NCI-H748 (cell line): ENCODE data around the gene TGOLN2.

Experiments
- DNase-seq: peaks from one replicate; lab custom pipeline; 2025; ENCODE audit not compliant: unreplicated experiment; lab: John Stamatoyannopoulos, UW

TGOLN2 gene

DNA sequence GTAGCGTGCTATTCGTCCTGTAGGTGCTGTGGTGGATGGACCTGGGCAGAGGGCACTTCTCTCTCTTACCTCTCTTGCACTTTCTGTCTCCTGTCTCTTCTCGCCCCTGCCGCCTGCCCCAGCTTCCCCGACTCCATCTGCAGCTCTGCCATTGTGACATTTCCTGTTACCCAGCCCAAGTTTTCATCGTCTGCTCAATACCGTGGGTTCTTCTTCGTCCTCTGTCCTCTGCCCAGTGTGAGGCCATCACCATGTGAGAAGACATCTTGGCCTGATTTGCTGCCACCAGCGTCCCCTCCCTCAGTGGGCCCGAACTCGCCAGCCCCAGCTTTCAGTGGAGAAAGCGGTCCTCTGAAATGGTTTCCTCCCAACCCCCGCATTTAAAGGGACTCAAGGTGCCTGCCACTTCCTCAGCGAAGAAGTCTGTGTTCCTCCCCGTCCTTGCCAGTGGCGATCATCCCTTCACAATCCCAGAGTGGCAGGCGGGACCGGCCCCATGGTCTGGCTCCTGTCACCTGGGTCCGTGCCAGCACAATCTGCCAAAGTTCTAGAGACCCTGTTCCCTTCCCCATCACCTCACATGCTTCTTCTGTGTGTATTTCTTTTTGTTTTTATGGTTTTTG, 18.0 kb downstream of the TGOLN2 start:
- DNase-seq, result no peak

DNA sequence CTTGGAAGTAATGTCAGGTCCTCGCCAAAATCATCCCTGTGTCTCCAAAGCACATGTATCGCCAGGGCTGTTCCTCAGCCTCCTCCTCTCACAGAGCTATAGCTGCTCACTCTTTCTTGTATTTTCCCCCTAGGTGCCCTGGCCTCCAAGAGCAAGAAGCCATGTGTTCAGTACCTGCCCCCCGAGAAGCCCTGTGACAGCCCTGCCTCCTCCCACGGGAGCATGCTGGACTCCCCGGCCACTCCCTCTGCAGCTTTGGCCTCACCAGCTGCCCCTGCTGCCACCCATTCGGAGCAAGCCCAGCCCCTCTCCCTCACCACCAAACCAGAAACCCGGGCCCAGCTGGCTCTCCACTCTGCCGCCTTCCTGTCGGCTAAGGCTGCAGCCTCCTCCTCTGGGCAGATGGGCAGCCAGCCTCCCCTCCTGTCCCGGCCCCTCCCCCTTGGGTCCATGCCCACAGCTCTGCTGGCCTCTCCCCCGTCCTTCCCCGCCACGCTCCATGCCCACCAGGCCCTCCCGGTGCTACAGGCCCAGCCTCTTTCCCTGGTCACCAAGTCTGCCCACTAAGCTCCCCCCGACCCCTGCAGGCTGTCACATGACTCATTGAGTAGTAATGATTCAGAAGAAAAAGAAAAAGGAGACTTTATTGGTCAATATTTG, 18.8 kb downstream of the TGOLN2 start:
- peak; percentile 52 for DNase-seq

DNA sequence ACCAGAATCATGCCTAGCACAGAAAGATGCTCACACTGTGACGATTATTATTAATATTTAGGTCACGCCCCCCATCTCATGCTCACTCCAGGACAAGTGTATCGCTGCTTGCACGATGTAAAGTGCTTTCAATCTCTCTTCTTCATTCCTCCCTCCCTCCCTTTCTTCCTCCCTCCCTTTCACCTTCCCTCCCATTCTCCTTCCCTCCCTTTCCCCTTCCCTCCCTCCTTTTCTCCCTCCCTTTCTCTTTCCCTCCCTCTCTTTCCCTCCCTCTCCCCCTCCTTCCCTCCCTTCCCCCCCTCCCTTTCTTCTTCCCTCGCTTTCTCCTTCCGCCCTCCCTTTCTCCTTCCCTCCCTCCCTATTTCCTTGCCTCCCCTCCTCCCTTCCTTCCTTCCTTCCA, 19.6 kb downstream of the TGOLN2 start:
- no peak for DNase-seq

DNA sequence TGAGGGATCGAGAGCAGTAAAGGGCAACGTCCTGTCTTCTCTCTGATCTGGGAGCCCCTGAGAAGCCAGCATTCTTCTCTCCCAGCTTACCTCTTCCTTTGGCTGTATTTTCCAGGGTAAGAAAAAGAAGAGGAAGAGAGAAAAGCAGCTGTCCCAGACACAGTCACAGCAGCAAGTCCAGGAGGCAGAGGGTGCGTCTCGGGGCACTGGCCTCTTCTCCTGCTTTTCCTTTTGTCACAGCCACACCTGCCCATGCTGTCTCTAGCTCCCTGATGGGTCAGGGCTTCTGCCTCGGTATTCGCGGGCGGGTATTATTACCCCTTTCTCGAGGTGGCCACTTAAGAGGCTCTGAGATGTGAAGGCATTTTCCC, 20.3 kb downstream of the TGOLN2 start:
- no peak for DNase-seq

DNA sequence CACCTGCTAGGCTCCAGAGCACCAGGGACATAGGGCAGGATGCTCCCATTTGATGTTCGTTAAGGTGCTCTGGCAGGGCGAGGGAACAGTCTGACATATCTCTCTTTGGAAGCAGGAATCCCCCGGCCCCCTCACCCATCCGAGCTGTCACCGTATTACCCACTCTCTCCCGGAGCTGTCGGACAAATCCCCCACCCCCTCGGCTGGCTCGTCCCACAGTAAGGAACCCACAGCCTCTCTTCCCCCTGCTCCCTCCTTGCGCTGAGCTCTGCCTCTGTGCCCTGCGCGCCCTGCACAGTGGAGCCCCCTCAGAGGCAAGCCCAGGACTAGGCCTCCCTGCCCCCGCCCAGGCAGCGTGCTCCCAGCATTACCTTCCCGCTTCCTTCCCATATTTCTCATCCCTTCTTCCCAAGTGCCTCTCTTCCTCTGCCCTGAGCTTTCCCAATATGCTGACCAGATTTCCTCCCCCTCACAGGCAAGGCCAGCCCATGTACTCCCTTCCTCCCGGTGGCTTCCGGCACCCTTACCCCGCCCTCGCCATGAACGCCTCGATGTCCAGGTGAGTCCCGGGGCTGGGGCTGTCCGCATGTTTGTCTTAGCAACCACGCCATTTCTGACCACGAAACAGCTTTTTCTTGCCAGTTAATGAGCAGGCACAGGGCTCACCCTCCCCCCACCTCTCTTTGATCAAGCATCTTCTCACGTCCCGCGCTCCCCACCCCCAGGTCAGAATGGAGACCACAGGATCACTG, 23.8 kb downstream of the TGOLN2 start:
- no peak for DNase-seq

DNA sequence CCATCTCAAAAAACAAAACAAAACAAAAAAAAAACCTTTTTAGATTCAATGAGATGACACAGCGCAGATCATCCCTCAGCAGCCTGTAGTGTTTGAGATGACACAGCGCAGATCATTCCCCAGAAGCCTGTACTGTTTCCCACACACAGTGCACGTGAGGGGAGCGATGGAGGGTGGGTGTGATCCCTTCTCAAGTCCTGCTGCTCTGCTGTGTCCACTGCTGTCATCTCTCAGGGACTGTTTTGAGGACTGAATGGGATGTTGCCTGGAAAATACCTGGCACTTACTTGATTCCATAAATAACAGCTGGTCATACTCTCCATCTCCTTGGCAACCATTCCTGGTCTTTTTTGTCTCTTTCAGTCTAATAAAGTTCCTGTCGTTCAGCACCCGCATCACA, 25.7 kb downstream of the TGOLN2 start:
- DNase-seq, result peak; percentile 10

DNA sequence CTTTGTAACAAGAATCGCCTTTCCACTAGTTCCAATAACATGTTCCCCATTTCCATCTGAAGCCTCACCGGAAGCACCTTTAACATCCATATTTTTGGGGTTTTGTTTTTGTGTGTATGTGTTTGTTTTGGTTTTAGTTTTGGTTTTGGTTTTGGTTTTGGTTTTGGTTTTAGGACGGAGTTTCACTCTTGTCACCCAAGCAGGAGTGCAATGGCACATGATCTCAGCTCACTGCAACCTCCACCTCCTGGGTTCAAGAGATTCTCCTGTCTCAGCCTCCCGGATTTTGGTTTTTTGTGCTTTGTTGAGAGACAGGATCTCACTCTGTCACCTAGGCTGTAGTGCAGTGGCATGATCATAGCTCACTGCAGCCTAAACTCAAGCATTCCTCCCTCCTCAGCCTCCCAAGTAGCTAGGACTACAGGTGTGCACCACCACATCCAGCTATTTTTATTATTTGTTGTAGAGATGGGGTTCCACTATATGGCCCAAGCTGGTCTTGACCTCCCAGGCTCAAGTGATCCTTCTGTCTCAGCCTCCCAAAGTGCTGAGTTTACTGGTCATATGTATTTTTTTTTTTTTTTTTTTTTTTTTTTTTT, 36.3 kb downstream of the TGOLN2 start:
- DNase-seq, result no peak

DNA sequence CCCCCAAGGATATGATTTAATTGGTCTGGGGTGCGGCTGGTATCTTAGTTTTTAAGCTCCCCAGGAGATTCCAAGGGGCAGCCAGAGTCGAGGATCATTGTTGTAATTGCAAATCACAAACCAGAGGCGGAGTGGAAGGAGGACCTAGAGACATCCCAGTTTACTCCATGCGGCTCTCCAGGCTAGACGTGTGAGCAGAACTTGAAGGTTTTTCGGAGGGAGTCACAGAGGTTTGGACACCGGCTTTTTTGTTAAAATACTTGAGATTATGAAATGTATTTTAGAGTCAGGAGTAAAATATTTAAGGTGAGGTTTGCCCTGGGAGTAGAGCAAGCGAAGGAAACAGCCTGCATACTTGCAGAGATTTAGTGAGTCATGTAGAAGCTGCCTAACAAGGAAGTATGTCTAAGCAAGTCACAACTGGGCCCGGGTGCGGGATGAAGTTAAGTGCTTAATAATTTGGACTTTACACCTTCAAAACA, 39.5 kb downstream of the TGOLN2 start:
- no peak for DNase-seq

DNA sequence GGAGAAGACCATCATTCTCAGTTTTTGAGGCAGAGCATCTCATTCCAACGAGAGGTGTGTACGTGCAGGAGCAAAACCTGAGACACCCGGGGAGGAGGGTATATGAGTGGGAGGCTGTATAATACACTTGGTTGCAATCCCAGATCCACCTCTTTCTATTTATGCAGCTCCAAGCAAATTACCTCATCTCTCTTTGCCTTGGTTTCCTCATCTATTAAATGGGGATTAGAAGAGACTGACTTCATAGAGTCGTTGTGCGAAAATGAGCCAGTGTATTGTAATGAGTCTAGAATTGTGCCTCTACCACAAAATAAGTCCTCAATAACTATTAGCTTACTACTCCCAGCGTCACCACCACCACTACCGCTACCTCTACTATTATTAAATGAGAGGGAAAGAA, 40.1 kb downstream of the TGOLN2 start:
- no peak for DNase-seq

DNA sequence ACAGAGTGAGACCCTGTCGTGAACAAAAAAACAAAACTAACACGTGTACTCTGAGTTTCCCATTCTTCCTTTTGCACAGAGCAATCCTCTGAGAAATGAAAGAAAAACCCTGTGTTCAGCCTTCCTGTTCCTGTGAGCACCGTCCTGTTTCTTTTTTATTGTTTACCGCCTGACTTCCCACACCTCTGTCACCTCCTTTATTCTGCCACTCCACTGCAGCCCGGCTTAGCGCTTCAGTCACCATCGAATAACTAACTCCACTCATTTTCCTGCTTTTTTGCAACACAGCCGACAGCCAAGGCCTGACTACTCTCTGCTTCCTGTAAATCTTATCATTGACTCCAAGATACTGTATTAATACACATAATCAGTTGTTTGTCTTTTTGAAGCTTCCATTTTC, 40.9 kb downstream of the TGOLN2 start:
- no peak for DNase-seq

DNA sequence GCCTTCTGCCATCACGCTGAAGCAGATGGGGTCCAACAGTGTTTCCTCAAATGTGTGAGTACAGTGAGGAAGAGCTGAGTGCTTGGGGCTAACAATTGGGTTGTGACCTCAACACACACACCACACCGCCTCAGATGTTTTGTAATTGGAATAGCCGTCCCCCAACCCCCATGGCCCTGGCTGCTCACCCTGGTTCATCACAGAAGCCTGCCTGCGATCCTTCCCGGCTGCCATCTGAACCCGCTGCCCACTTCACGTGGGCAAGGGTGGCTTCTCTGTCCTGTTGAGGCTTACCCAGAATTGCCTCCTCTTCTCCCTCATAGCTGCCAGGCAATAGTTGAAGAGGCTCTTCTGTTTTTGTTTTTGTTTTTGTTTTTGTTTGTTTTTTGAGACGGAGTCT, 44.1 kb downstream of the TGOLN2 start:
- no peak for DNase-seq

DNA sequence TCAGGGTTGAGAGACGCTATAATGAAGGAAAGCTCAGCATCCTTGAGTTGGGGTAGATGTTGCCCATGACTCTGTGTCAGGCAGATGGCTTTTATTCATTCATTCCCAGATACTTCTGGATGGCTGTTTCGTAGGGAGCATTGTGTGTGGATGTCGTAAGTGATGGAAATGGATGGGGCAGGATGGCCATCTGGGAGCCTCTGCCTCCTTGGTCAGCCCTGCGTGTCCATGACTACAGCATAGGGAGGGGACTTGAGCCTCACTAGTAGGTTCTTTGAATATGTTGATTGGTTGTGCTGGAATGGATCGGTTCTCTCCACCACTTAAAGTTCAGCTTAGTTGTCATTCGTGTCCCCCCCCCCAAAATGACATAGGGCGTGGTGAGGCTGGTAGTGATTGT, 44.9 kb downstream of the TGOLN2 start:
- no peak for DNase-seq

DNA sequence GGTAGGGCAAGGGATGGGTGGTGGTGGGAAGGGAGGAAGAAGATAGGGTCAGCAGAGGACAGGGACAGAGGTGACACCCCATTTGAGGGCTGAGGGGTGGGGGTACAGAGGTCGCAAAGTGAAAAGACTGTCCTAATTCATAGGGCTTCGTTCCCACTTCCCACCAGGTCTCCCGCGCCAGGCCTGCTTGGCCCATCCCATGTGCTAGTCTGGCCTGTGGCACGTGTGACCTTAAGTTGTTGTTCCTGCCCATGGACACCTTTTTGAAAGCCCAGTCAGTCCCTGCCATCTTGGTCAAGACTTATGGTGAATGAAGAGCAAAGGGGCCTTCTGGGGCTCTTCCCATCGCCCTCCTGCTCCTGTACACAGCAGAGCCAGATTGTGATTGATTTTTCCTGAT, 46.2 kb downstream of the TGOLN2 start:
- DNase-seq, result no peak

DNA sequence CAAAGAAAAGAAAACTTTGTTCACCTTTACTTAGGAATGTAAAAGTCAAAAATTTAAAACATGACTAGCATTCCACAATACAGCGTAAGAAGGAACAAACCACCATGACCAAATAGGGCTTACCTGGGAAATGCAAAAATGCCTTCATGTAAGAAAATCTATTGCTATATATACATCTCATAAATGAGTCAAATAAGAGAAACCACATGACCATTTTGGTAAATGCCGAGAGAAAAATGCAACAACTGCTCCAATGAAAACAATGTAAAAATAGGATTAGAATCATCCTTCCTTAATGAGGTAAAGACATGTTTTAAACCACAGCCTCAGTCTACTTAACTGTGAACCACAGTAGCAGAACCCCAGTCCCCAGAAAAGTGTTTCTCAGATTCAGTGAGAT, 49.4 kb downstream of the TGOLN2 start:
- no peak for DNase-seq

DNA sequence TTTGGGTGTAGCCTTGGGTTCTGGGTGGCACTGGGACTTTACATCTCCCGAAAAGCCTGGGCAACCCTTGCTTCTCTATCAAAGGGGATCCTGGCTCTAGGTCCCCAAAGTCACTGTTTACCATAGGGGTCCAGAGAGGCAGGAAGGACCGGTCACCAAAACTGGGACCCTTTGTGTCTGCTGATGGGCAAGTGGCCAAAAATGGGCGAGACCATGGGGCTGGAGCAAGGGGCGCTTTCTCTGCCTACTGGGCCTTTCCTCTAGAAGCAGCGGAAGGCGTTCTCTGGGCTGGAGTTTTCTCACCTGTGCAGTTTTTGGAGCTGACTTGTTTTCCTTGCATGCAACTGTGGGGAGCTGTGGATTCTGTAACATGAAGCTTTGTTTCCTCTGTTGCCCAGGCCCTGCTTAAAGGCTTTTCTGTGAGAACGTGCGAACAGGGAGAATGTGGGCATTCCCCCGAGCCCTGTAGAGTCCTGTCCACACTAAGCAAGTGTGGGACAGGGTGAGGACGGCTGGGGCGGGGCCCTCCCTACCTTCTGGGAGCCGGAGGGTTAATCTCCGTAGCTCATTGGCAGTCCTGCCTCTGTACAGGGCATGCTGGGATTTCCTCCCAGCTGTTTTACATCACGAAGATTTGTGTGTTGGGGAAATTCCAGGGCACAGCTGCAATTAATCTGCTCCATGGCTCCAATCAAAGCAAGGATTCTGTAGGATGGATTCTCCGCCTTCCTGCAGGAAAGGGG, 50.2 kb downstream of the TGOLN2 start:
- DNase-seq, result no peak

DNA sequence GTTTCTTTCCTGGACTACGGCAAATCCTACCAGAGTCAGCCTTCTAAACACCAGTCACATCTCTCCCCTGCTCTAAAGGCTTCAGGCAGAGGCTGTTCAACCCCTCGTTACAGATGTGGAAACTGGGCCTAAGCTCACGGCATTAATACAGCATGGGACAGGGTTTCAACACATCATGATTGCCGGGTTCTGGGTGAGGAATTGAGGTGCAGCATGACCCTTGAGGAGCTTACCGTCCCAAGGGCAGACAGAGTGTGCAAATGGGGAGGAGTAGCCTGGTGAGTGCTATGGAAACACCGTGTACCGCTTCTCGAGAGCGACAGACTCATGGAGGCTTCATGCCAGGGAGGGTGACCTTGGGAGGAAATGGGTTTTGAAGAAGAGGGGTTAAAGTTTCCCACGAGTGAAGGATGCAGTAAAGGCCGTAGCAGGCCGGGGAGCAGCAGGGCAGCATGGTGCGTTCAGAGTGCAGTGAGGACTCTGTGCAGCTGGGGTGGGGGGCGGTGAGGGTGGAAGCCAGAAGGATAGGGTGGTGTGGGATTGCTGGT, 51.1 kb downstream of the TGOLN2 start:
- no peak for DNase-seq

DNA sequence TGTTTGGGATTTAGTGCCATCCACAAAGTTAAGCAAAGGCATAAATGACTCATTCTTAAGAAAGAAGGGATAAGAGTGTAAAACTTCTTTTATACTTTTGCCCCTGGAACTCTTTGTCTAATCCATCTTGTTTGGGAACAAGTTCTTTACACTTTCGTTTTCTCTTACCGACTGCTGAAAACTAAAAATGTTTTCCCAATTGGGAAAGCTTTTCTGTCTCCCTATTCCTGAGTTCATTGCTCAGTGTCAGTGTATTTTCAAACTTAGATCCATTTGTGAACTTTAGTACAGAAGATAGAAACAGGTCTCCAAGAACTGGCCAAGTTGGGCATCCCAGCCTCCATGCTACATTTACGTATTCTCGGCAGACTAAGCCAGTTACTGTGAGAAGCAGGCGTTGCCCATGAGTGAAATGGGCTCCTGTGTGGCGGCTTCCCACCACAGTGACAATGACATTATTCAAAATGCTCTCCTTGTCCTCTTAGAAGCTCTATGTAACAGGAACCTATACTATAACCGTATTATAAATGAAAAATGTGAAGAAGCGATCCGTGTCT, 51.7 kb downstream of the TGOLN2 start:
- no peak for DNase-seq

DNA sequence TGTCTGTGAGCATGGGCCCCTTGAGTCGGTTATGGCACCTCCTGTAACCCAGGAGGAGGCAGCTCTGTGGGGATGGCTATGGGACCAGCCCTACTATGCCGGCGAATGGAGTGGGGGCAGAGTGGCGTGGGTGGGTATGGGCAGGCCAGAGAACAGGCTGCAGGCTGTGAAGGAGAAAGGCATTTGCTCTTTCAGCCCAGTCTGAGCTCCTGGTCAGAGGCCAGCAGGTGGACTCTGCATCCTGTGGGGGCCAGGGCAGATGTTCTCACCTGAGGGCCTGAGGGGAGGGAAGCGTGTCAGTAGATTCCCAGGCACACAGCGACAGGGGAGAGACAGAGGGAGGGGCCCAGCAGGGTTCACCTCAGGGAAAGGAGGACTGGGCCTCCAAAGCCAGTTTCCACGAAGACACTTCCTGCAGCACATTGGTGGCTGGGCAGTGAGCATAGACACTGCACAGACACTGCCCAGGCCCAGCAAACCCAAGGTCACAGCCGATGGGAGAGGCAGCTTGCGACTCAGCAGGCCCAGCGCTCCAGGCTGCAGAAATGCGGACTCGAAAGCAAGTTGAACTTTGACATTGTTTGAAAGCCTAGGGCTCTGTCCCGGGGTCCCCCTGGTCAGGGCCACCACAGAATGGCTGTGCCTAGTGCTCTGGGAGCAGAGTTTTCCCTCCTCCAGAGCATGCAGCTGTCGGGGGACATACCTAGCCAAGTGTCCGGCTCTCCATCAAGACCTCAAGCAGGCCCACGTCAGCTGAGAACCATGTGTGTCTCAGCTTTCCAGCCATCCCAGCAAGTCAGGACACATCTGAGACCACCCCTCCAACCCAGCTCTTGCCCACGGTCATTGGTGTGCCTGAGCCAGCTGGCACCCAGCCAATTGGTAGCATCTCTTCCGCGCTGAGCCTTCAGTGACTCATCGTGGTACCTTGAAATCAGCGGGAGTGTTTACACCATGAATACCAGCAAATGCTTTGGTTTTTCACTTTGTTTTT, 53.8 kb downstream of the TGOLN2 start:
- peak; percentile 50 for DNase-seq

DNA sequence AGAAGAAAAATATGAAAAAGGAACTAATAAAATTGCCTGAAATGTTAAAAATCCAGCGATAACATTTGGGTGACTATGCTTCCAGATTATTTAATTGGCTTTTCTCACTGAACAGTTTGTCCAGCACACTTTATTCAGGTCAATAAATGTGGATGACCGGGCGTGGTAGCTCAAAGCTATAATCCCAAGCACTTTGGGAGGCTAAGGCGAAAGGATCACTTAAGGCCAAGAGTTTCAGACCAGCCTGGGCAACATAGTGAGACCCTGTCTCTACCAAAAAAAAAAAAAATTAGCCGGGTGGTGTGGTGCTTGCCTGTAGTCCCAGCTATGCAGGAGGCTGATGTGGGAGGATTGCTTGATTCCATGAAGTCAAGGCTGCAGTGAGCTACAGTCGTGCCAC, 55.4 kb downstream of the TGOLN2 start:
- no peak for DNase-seq
